Keratinocyte (primary cell): ENCODE data around the gene EIF2D. TPM values are rescaled to one million over a fixed set of nuclear protein-coding genes. Genes with fewer than 3 reads are reported as not detected.

ENCODE experiments used
- DNase-seq: peaks from one replicate; pipeline ENCODE4 v3.0.0-alpha.2; 2011; ENCODE audit warnings: low read depth, missing footprints, low spot score
- FAIRE-seq: peaks from 2 replicates; lab custom pipeline; 2011; peaks lifted over from hg19 to GRCh38; lab: Jason Lieb, UNC
- H2AFZ ChIP-seq: 2 replicates; pipeline ENCODE4 v1.6.0; 2012; ENCODE audit warnings: low read length, control low read depth, inconsistent platforms; ENCODE audit not compliant: control insufficient read depth
- H3K27ac ChIP-seq: 2 replicates; pipeline ENCODE4 v1.5.1; 2011; ENCODE audit warnings: low read length; ENCODE audit not compliant: control insufficient read depth, insufficient read depth
- H3K27me3 ChIP-seq: 3 replicates; pipeline ENCODE4 v1.6.0; 2011; ENCODE audit warnings: low read length; ENCODE audit not compliant: control insufficient read depth, insufficient read depth; ENCODE audit errors: extremely low read depth
- H3K36me3 ChIP-seq, 2 experiments: 2 replicates in 1 of 2; 3 replicates in 1 of 2; pipeline ENCODE4 v1.5.1; 2011; ENCODE audit warnings: low read length in 2 of 2, mild to moderate bottlenecking in 1 of 2; ENCODE audit not compliant: control insufficient read depth in 2 of 2, insufficient read depth in 2 of 2; ENCODE audit errors: extremely low read depth in 1 of 2
- H3K4me1 ChIP-seq: 3 replicates; pipeline ENCODE4 v1.5.1; 2011; ENCODE audit warnings: low read length; ENCODE audit not compliant: control insufficient read depth, insufficient read depth; ENCODE audit errors: extremely low read depth
- H3K4me2 ChIP-seq: 3 replicates; pipeline ENCODE4 v1.6.0; 2011; ENCODE audit warnings: low read depth, low read length; ENCODE audit not compliant: control insufficient read depth, insufficient read depth; ENCODE audit errors: extremely low read depth
- H3K4me3 ChIP-seq, 3 experiments: fragments of 200-600 bp in 1 of 3; sonication (generic) in 1 of 3; 2 replicates in 2 of 3; 3 replicates in 1 of 3; pipeline ENCODE4 v1.5.1; 2011 to 2016; ENCODE audit warnings: low read length in 3 of 3, mild to moderate bottlenecking in 3 of 3, control low read depth in 2 of 3, inconsistent platforms in 1 of 3, low read depth in 1 of 3, mixed read lengths in 1 of 3, mixed run types in 1 of 3, moderate library complexity in 1 of 3; ENCODE audit not compliant: control insufficient read depth in 2 of 3, insufficient read depth in 2 of 3; ENCODE audit errors: extremely low read depth in 1 of 3
- H3K79me2 ChIP-seq: 2 replicates; pipeline ENCODE4 v1.6.0; 2012; ENCODE audit warnings: low read length; ENCODE audit not compliant: control insufficient read depth, insufficient read depth
- H3K9ac ChIP-seq: 3 replicates; pipeline ENCODE4 v1.6.0; 2011; ENCODE audit warnings: low read length; ENCODE audit not compliant: control insufficient read depth, insufficient read depth; ENCODE audit errors: extremely low read depth
- H3K9me1 ChIP-seq: 3 replicates; pipeline ENCODE4 v1.6.0; 2011; ENCODE audit warnings: low read length; ENCODE audit not compliant: control insufficient read depth, insufficient read depth; ENCODE audit errors: extremely low read depth
- H3K9me3 ChIP-seq: 2 replicates; pipeline ENCODE4 v1.5.1; 2012; ENCODE audit warnings: low read depth, low read length; ENCODE audit not compliant: control insufficient read depth
- H4K20me1 ChIP-seq: 3 replicates; pipeline ENCODE4 v1.6.0; 2011; ENCODE audit warnings: low read length; ENCODE audit not compliant: control insufficient read depth, insufficient read depth; ENCODE audit errors: extremely low read depth
- EZH2 ChIP-seq: IDR thresholded peaks from one replicate; pipeline ENCODE4 v1.6.1; 2012; ENCODE audit warnings: inconsistent platforms, mild to moderate bottlenecking, low read length, moderate library complexity
- dilution Hi-C: fragments of 300-500 bp; cut with MboI; formaldehyde crosslinking; loops from one replicate; pipeline ENCODE4 v1.7.0; 2020; ENCODE audit warnings: low sequenced_read_pairs; ENCODE audit not compliant: extremely low pct_ligation_motif_present
- polyA plus RNA-seq, 5 experiments: library from polyadenylated mRNA; depleted of rRNA in 3 of 5; stranded (reverse) in 3 of 5; stranded (forward) in 1 of 5; unstranded in 1 of 5; fragments of >200 nt; gene quantifications; 1 replicate in 1 of 5; 2 replicates in 3 of 5; 3 replicates in 1 of 5; pipeline versions ENCODE4 v1.2.1 to v1.2.3, GENCODE V29; 2011 to 2012; ENCODE audit warnings: missing spikeins in 2 of 5, low read depth in 1 of 5, low replicate concordance in 1 of 5
- TF ChIP-seq, protein P1 (sequence below), 3 experiments: IDR thresholded peaks in 1 of 3; conservative IDR thresholded peaks in 1 of 3; optimal IDR thresholded peaks in 1 of 3; 2 replicates in 2 of 3; 3 replicates in 1 of 3; pipeline versions ENCODE3 to v1.5.1; 2011; ENCODE audit warnings: low read length in 3 of 3, mild to moderate bottlenecking in 3 of 3, moderate library complexity in 2 of 3, control low read depth in 1 of 3, inconsistent platforms in 1 of 3; ENCODE audit not compliant: insufficient read depth in 2 of 3; ENCODE audit errors: extremely low read depth in 1 of 3

EIF2D gene
- polyA plus RNA-seq, 1 donor (not counting 4 experiments of a cell fraction or from before 2014, with no cell fraction given), result 60.6 TPM

DNA sequence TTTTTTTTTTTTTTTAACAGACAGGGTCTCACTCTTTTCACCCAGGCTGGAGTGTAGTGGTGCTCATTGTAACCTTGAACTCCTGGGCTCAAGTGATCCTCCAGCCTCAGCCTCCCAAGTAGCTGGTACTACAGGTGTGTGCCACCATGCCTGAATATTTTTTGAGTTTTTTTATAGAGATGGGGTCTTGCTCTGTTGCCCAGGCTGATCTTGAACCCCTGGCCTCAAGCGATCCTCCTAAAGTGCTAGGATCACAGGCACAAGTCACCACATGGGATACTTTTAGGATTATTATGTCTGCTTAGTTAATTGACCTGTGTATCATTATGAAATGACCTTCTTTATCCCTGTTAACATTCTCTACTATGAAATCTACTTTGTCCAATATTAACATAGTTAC lies 66.9 kb downstream of the EIF2D start:
- peaks cover 0 to under 1% of the 10 kb centered on the region in 2 experiments for H3K36me3 ChIP-seq
- no peaks in the 10 kb centered on the region for H3K79me2 ChIP-seq
- DNase-seq, result no peak
- H3K4me2 ChIP-seq, result no peak overlapping the region
- no peaks in the 10 kb centered on the region for H3K27me3 ChIP-seq
- H3K9me3 ChIP-seq, result no peaks in the 10 kb centered on the region
- dilution Hi-C loops, result no loop called here
- H3K4me3 ChIP-seq, result no peak overlapping the region
- H2AFZ ChIP-seq, result no peak overlapping the region
- H4K20me1 ChIP-seq, result no peaks in the 10 kb centered on the region
- no peaks in the 10 kb centered on the region for H3K9me1 ChIP-seq
- H3K4me1 ChIP-seq, result peaks cover 4% of the 10 kb centered on the region
- H3K27ac ChIP-seq, result no peak overlapping the region
- no peak for TF ChIP-seq EZH2
- TF ChIP-seq, protein P1, sequence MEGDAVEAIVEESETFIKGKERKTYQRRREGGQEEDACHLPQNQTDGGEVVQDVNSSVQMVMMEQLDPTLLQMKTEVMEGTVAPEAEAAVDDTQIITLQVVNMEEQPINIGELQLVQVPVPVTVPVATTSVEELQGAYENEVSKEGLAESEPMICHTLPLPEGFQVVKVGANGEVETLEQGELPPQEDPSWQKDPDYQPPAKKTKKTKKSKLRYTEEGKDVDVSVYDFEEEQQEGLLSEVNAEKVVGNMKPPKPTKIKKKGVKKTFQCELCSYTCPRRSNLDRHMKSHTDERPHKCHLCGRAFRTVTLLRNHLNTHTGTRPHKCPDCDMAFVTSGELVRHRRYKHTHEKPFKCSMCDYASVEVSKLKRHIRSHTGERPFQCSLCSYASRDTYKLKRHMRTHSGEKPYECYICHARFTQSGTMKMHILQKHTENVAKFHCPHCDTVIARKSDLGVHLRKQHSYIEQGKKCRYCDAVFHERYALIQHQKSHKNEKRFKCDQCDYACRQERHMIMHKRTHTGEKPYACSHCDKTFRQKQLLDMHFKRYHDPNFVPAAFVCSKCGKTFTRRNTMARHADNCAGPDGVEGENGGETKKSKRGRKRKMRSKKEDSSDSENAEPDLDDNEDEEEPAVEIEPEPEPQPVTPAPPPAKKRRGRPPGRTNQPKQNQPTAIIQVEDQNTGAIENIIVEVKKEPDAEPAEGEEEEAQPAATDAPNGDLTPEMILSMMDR (optimal IDR thresholded peaks at IDR 0.05 in 1 of 3, IDR thresholded peaks at IDR 0.05 in 1 of 3, conservative IDR thresholded peaks at IDR 0.05 in 1 of 3; ENCODE audit: extremely low read depth in 1 of 3, insufficient read depth in 2 of 3, low read length in 3 of 3), result no peak
- no peak overlapping the region for H3K9ac ChIP-seq
- no peak for FAIRE-seq

- Histone ChIP-seq H2AFZ (no peak overlapping the region), H3K27ac (no peak overlapping the region), H3K9me1 (no peaks in the 10 kb centered on the region), H3K27me3 (no peaks in the 10 kb centered on the region), H3K4me3 (no peak overlapping the region), H3K36me3 (peaks cover 0 to 1% of the 10 kb centered on the region in 2 experiments), H4K20me1 (no peaks in the 10 kb centered on the region), H3K9me3 (no peaks in the 10 kb centered on the region), H3K4me1 (peaks cover 3% of the 10 kb centered on the region), H3K79me2 (no peaks in the 10 kb centered on the region), H3K4me2 (no peak overlapping the region), H3K9ac (no peak overlapping the region)
- no peak for TF ChIP-seq EZH2
- TF ChIP-seq, protein P1 (optimal IDR thresholded peaks at IDR 0.05 in 1 of 3, IDR thresholded peaks at IDR 0.05 in 1 of 3, conservative IDR thresholded peaks at IDR 0.05 in 1 of 3; ENCODE audit: extremely low read depth in 1 of 3, insufficient read depth in 2 of 3, low read length in 3 of 3), result peak; percentile 87
- DNase-seq (no peak), FAIRE-seq (no peak)
- dilution Hi-C loops, result no loop called here
Observed at GRCh38 chr1:206544562-206545257, 67.6 kb downstream of the EIF2D start.

Other genes with a start within 250 kb of the EIF2D start
- 8.2 to 10.5 TPM (median 8.9 TPM) in 3 replicates for gene IKBKE, start 142.0 kb downstream of the EIF2D start, polyA plus RNA-seq
- 2.1 to 2.5 TPM (median 2.4 TPM) in 3 replicates for gene RASSF5, start 104.9 kb downstream of the EIF2D start, polyA plus RNA-seq
- gene DYRK3, start 23.1 kb upstream of the EIF2D start, polyA plus RNA-seq, result 9.9 to 15.0 TPM (median 11.8 TPM) in 3 replicates
- 41.5 to 67.0 TPM (median 42.1 TPM) in 3 replicates for gene MAPKAPK2, start 72.4 kb upstream of the EIF2D start, polyA plus RNA-seq
- gene IL19, start 158.3 kb upstream of the EIF2D start, polyA plus RNA-seq, result not detected in 3 replicates
- not detected in 3 replicates for gene IL10, start 160.0 kb upstream of the EIF2D start, polyA plus RNA-seq